ENCODE results near the gene RHOBTB1.

- TF ChIP-seq TAF1 (IDR thresholded peaks at IDR 0.05; ENCODE audit: borderline replicate concordance, low read depth, low read length) (no peak), POLR2AphosphoS5 (IDR thresholded peaks at IDR 0.05; ENCODE audit: low read depth, low read length) (no peak)
These were observed 70.2 kb downstream of the RHOBTB1 start for GRCh38 chr10:60873758-60874157.

Measured in GM12892 (cell line).